Measurements from ENCODE around the gene AHCTF1. TPM values are rescaled to one million over a fixed set of nuclear protein-coding genes. Genes with fewer than 3 reads are reported as not detected.

Gene AHCTF1
- total RNA-seq, 1 donor from 2014 or later, result 44.0 TPM

GRCh38 chr1:246809473-246809872, 122.3 kb downstream of the AHCTF1 start:
- Histone ChIP-seq H3K27ac (ENCODE audit: low read depth, low read length) (no peak overlapping the region), H3K4me2 (ENCODE audit: low read length) (no peak overlapping the region), H3K4me1 (ENCODE audit: insufficient read depth, low read length) (no peaks in the 10 kb centered on the region), H3K9ac (ENCODE audit: low read length) (no peak overlapping the region), H3K27me3 (ENCODE audit: insufficient read depth, low read length) (no peaks in the 10 kb centered on the region), H3K9me3 (ENCODE audit: insufficient read depth, low read depth, low read length) (no peaks in the 10 kb centered on the region), H2AFZ (ENCODE audit: low read depth, low read length) (no peak overlapping the region), H3K4me3 (ENCODE audit: insufficient read depth, low read depth, low read length) (no peak overlapping the region), H4K20me1 (ENCODE audit: insufficient read depth, low read length) (no peaks in the 10 kb centered on the region), H3K36me3 (ENCODE audit: insufficient read depth, low read length) (no peaks in the 10 kb centered on the region), H3K79me2 (ENCODE audit: insufficient read depth, low read length) (no peaks in the 10 kb centered on the region)
- Mint-ChIP-seq H3K9me3 (ENCODE audit: unreplicated experiment) (no peaks in the 10 kb centered on the region), H3K36me3 (ENCODE audit: low read depth, unreplicated experiment) (no peaks in the 10 kb centered on the region), H3K4me3 (ENCODE audit: unreplicated experiment) (no peak overlapping the region), H3K4me1 (ENCODE audit: low read depth, unreplicated experiment) (no peaks in the 10 kb centered on the region), H3K27ac (ENCODE audit: unreplicated experiment) (no peak overlapping the region), H3K27me3 (ENCODE audit: low read depth, unreplicated experiment) (peaks cover 3% of the 10 kb centered on the region)
- FAIRE-seq, result no peak
- TF ChIP-seq EZH2 (IDR thresholded peaks at IDR 0.05; ENCODE audit: insufficient read depth, low read length) (no peak), CTCF (IDR thresholded peaks at IDR 0.05; ENCODE audit: insufficient read depth, low read depth, low read length) (no peak)
- no peak for DNase-seq (ENCODE audit: low read depth)

GRCh38 chr1:246805135-246805716, 126.5 kb downstream of the AHCTF1 start:
- H3K27ac Mint-ChIP-seq (ENCODE audit: unreplicated experiment), result no peak overlapping the region
- peaks cover 7% of the 10 kb centered on the region for H3K27me3 Mint-ChIP-seq (ENCODE audit: low read depth, unreplicated experiment)

More at GRCh38 chr1:246805135-246805716, 126.5 kb downstream of the AHCTF1 start:
- Mint-ChIP-seq H3K4me1 (ENCODE audit: low read depth, unreplicated experiment) (no peaks in the 10 kb centered on the region), H3K4me3 (ENCODE audit: unreplicated experiment) (no peak overlapping the region), H3K9me3 (ENCODE audit: unreplicated experiment) (peaks cover 2% of the 10 kb centered on the region), H3K36me3 (ENCODE audit: low read depth, unreplicated experiment) (no peaks in the 10 kb centered on the region)
- no peaks in the 10 kb centered on the region for H3K36me3 ChIP-seq (ENCODE audit: insufficient read depth, low read length)
- H4K20me1 ChIP-seq (ENCODE audit: insufficient read depth, low read length), result no peaks in the 10 kb centered on the region
- H3K27ac ChIP-seq (ENCODE audit: low read depth, low read length), result no peak overlapping the region
- no peaks in the 10 kb centered on the region for H3K9me3 ChIP-seq (ENCODE audit: insufficient read depth, low read depth, low read length)
- no peak overlapping the region for H3K4me3 ChIP-seq (ENCODE audit: insufficient read depth, low read depth, low read length)
- no peaks in the 10 kb centered on the region for H3K4me1 ChIP-seq (ENCODE audit: insufficient read depth, low read length)
- no peak for FAIRE-seq
- H3K4me2 ChIP-seq (ENCODE audit: low read length), result no peak overlapping the region
- no peaks in the 10 kb centered on the region for H3K27me3 ChIP-seq (ENCODE audit: insufficient read depth, low read length)
- DNase-seq (ENCODE audit: low read depth), result no peak
- no peaks in the 10 kb centered on the region for H3K79me2 ChIP-seq (ENCODE audit: insufficient read depth, low read length)
- H3K9ac ChIP-seq (ENCODE audit: low read length), result no peak overlapping the region
- TF ChIP-seq EZH2 (IDR thresholded peaks at IDR 0.05; ENCODE audit: insufficient read depth, low read length), result no peak
- TF ChIP-seq CTCF (IDR thresholded peaks at IDR 0.05; ENCODE audit: insufficient read depth, low read depth, low read length), result no peak
- no peak overlapping the region for H2AFZ ChIP-seq (ENCODE audit: low read depth, low read length)
